Measurements from ENCODE around the gene UFL1. TPM values are rescaled to one million over a fixed set of nuclear protein-coding genes. Genes with fewer than 3 reads are reported as not detected.

Gene UFL1
- total and polyA plus RNA-seq, 2 experiments from 2014 or later, result 22.0 to 25.2 TPM

DNA sequence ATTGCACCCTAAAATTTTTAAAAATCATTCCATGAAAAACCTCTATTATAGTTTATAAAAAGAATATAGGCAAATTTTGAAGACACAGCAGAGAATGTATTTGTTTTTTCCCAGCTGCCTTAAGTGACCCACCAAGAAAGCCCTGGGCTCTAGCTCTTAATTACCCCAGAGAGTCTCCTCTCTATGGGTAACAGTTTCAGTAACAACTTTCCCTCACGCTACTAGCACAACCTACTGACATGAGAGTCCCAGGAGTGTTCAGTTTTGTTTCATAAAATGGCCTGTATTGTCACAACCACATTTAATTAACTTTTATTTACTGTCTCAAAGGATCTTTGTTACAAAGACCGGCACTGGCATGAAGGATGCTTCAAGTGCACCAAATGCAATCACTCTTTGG is 82.8 kb downstream of the UFL1 start:
- H3K27ac ChIP-seq, result no peak overlapping the region
- TF ChIP-seq EZH2 (IDR thresholded peaks at IDR 0.05; ENCODE audit: insufficient read depth, poor library complexity, severe bottlenecking) (no peak), EZH2phosphoT487 (IDR thresholded peaks at IDR 0.05; ENCODE audit: insufficient read depth, low read depth) (no peak)
- DNase-seq, result no peak
- WGBS, 2 experiments (ENCODE audit: low coverage in 1 of 2, low lambda C conversion rate in 2 of 2, missing lambda C conversion rate in 2 of 2), result 31 to 44% methylated on average over 2 of the region's 2 CpGs
- no peaks in the 10 kb centered on the region for H3K4me1 ChIP-seq (ENCODE audit: insufficient read depth)
- no peaks in the 10 kb centered on the region for H3K9me3 ChIP-seq (ENCODE audit: low read depth)
- no peaks in the 10 kb centered on the region for H4K20me1 ChIP-seq (ENCODE audit: insufficient read depth)
- no peaks in the 10 kb centered on the region for H3K36me3 ChIP-seq (ENCODE audit: low read depth)
- no peak overlapping the region for H3K4me2 ChIP-seq (ENCODE audit: unreplicated experiment)
- H2AFZ ChIP-seq, result no peak overlapping the region
- no peak overlapping the region for H3K4me3 ChIP-seq
- no peaks in the 10 kb centered on the region for H3F3A ChIP-seq (ENCODE audit: insufficient read depth)
- no peaks in the 10 kb centered on the region for H3K9me2 ChIP-seq (ENCODE audit: insufficient read depth)
- no peak overlapping the region for H3K9ac ChIP-seq
- in situ Hi-C loops (cut with MboI), result no loop called here
- H3K79me2 ChIP-seq (ENCODE audit: insufficient read depth), result no peaks in the 10 kb centered on the region
- H3K27me3 ChIP-seq (replicated peaks; ENCODE audit: insufficient read depth), result no peaks in the 10 kb centered on the region

Other genes with a start within 250 kb of the UFL1 start
- not detected in 2 replicates for gene FHL5, start 41.3 kb downstream of the UFL1 start, total RNA-seq (2014; rRNA removed; shearing (Covaris generic))
- not detected in 2 replicates for gene FHL5, start 41.3 kb downstream of the UFL1 start, polyA plus RNA-seq (2016; fragmentation: Nextera tagmentation; extraction: Ambion mirVana)

Measured in GM23248 (cell line).